ENCODE results near the gene PAQR3. TPM values are rescaled to one million over a fixed set of nuclear protein-coding genes. Genes with fewer than 3 reads are reported as not detected.

The PAQR3 gene
- total and polyA plus RNA-seq, 9 of the 15 experiments (the other 6 are each of a cell fraction or from before 2014, with no cell fraction given) = 10.7 to 77.1 (median 31.6) TPM

DNA sequence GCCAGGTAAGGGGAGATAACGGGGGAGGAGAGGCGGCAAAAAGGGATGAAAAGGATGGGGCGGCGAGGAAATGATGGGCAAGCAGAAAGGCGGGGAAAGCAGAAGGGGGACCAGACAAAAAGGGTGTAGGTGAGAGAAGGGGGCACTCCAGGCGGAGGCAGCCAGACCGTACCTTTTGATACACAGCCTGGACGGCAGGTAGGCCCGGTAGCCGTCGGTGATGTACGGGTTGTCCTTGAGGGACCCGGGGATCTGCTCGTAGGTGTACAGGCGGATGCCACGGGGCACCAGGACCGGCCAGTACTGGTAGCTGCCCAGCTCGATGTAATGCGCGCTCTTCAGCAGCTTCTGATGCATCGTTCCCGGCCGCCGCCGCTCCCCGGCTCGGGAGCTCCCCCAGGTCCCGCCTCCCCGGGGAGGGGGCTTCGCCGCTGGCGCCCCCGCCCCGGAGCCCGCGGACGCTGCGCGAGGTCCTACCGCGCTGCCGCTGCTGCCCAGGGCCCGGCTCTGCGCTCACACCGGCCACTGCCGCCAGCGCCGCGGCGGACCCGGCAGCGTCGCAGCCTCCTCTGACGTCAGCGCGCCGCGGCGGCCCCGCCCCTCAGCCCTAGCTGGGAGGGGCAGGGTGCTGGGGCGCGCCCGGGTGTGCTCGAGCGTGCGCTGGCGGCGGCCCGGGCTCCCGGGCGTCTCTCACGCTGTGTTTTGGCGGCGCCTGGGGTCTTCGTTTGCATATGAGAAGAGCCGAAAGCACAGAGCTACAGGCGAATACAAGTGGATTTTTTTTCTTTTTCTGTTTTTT lies at the start of gene PAQR3 (continued):
- TF ChIP-seq CBX8 (IDR thresholded peaks at IDR 0.05; ENCODE audit: borderline replicate concordance, extremely low read depth, low read depth, low read length, poor library complexity, severe bottlenecking) = no peak
- no peak for TF ChIP-seq MCM2 (IDR thresholded peaks at IDR 0.05; ENCODE audit: low read depth)
- no peak for TF ChIP-seq NFIX (CRISPR knock-in tag; IDR thresholded peaks at IDR 0.05; ENCODE audit: low read depth)
- TF ChIP-seq RBM25 (IDR thresholded peaks at IDR 0.05; ENCODE audit: low read depth, low read length, severe bottlenecking) = peak; percentile 91
- TF ChIP-seq, protein P1, sequence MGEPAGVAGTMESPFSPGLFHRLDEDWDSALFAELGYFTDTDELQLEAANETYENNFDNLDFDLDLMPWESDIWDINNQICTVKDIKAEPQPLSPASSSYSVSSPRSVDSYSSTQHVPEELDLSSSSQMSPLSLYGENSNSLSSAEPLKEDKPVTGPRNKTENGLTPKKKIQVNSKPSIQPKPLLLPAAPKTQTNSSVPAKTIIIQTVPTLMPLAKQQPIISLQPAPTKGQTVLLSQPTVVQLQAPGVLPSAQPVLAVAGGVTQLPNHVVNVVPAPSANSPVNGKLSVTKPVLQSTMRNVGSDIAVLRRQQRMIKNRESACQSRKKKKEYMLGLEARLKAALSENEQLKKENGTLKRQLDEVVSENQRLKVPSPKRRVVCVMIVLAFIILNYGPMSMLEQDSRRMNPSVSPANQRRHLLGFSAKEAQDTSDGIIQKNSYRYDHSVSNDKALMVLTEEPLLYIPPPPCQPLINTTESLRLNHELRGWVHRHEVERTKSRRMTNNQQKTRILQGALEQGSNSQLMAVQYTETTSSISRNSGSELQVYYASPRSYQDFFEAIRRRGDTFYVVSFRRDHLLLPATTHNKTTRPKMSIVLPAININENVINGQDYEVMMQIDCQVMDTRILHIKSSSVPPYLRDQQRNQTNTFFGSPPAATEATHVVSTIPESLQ (CRISPR knock-in tag; IDR thresholded peaks at IDR 0.05) = no peak
- no peak for TF ChIP-seq HNRNPH1 (optimal IDR thresholded peaks at IDR 0.05; ENCODE audit: low read depth, low read length)
- TF ChIP-seq DIDO1 (tag; IDR thresholded peaks at IDR 0.05; ENCODE audit: low read depth) = no peak
- no peak for TF ChIP-seq ZFP36 (IDR thresholded peaks at IDR 0.05; ENCODE audit: low read depth, low read length, partially characterized antibody)
- peak; percentile 59; the same call in 1 of the 2 replicates for TF ChIP-seq CTBP1 (IDR thresholded peaks at IDR 0.05; ENCODE audit: borderline replicate concordance)
- no peak for TF ChIP-seq MECOM (CRISPR knock-in tag; IDR thresholded peaks at IDR 0.05)
- TF ChIP-seq TOE1 (IDR thresholded peaks at IDR 0.05; ENCODE audit: borderline replicate concordance) = no peak
- no peak for TF ChIP-seq TOE1 (CRISPR knock-in tag; IDR thresholded peaks at IDR 0.05; ENCODE audit: borderline replicate concordance, low read depth)
- no peak for TF ChIP-seq MED1 (CRISPR knock-in tag; IDR thresholded peaks at IDR 0.05; ENCODE audit: borderline replicate concordance)
- no peak for TF ChIP-seq LCOR (CRISPR knock-in tag; IDR thresholded peaks at IDR 0.05)
- no peak for TF ChIP-seq NR2F6 (CRISPR knock-in tag; IDR thresholded peaks at IDR 0.05)
- TF ChIP-seq ZNF785 (CRISPR knock-in tag; IDR thresholded peaks at IDR 0.05) = no peak
- TF ChIP-seq, protein P2, sequence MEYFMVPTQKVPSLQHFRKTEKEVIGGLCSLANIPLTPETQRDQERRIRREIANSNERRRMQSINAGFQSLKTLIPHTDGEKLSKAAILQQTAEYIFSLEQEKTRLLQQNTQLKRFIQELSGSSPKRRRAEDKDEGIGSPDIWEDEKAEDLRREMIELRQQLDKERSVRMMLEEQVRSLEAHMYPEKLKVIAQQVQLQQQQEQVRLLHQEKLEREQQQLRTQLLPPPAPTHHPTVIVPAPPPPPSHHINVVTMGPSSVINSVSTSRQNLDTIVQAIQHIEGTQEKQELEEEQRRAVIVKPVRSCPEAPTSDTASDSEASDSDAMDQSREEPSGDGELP (CRISPR knock-in tag; IDR thresholded peaks at IDR 0.05; ENCODE audit: borderline replicate concordance) = peak; percentile 36; the same call in 1 of the 2 replicates
- no peak for TF ChIP-seq KAT2B (IDR thresholded peaks at IDR 0.05; ENCODE audit: low read depth, low read length)
- TF ChIP-seq SAFB2 (IDR thresholded peaks at IDR 0.05; ENCODE audit: borderline replicate concordance, low read depth, low read length, severe bottlenecking) = no peak
- no peak for TF ChIP-seq POLR3G (IDR thresholded peaks at IDR 0.05; ENCODE audit: extremely low read depth, insufficient read length, insufficient replicate concordance)
- TF ChIP-seq NCOA4 (IDR thresholded peaks at IDR 0.05; ENCODE audit: partially characterized antibody) = no peak
- TF ChIP-seq, protein P3, sequence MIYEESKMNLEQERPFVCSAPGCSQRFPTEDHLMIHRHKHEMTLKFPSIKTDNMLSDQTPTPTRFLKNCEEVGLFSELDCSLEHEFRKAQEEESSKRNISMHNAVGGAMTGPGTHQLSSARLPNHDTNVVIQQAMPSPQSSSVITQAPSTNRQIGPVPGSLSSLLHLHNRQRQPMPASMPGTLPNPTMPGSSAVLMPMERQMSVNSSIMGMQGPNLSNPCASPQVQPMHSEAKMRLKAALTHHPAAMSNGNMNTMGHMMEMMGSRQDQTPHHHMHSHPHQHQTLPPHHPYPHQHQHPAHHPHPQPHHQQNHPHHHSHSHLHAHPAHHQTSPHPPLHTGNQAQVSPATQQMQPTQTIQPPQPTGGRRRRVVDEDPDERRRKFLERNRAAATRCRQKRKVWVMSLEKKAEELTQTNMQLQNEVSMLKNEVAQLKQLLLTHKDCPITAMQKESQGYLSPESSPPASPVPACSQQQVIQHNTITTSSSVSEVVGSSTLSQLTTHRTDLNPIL (CRISPR knock-in tag; IDR thresholded peaks at IDR 0.05) = no peak

All from K562 (cell line).